ENCODE data around the gene AXIN1.

DNA sequence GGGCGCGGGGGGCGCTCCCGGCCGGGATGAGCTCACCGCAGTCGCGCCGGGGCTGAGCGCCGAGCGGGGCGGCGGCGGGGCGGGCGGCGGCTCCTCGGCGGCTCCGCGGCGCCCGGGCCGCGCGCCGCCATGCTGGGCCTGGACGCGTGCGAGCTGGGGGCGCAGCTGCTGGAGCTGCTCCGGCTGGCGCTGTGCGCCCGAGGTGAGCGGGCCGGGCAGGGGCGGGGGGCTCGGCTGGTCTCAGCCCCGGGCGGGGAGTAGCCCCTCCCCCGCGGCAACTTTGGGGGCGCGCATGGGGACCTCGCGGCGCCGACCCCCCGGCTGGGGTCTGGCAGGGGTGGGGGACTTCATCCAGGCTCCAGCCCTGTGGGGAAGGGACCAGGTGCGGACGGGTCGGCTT, 72.0 kb downstream of the AXIN1 start, which contains the start of gene ARHGDIG:
- no peak for TF ChIP-seq CTCF (IDR thresholded peaks at IDR 0.05; ENCODE audit: low read length)
- TF ChIP-seq EZH2phosphoT487 (IDR thresholded peaks at IDR 0.05; ENCODE audit: low read length) = no peak
- TF ChIP-seq EZH2 (optimal IDR thresholded peaks at IDR 0.05; ENCODE audit: low read depth, low read length) = no peak
